Parathyroid adenoma (tissue), 2 donors: ENCODE results near the gene PPP1R1C.

Source experiments
- H2AFZ ChIP-seq: fragments of 300-600 bp; sonication (generic); one replicate; pipeline ENCODE4 v1.7.0; 2017; ENCODE audit warnings: antibody characterized with exemption, mild to moderate bottlenecking
- H3K27ac ChIP-seq: fragments of 300-600 bp; sonication (generic); one replicate; pipeline ENCODE4 v1.7.0; 2017
- H3K27me3 ChIP-seq: fragments of 300-600 bp; sonication (generic); one replicate; pipeline ENCODE4 v1.7.0; 2017; ENCODE audit warnings: low read length; ENCODE audit not compliant: control insufficient read depth, insufficient read depth
- H3K36me3 ChIP-seq: fragments of 300-600 bp; sonication (generic); one replicate; pipeline ENCODE4 v1.7.0; 2017; ENCODE audit warnings: low read length; ENCODE audit not compliant: control insufficient read depth, insufficient read depth
- H3K4me1 ChIP-seq: fragments of 300-600 bp; sonication (generic); one replicate; pipeline ENCODE4 v1.7.0; 2017; ENCODE audit warnings: control low read depth
- H3K4me2 ChIP-seq: fragments of 300-600 bp; sonication (generic); one replicate; pipeline ENCODE4 v1.7.0; 2017; ENCODE audit warnings: low read length
- H3K4me3 ChIP-seq: fragments of 300-600 bp; sonication (generic); one replicate; pipeline ENCODE4 v1.7.0; 2017; ENCODE audit warnings: low read depth, low read length
- H3K79me2 ChIP-seq: fragments of 300-600 bp; sonication (generic); one replicate; pipeline ENCODE4 v1.7.0; 2017; ENCODE audit warnings: control low read depth
- H3K9ac ChIP-seq: fragments of 300-600 bp; sonication (generic); one replicate; pipeline ENCODE4 v1.7.0; 2017; ENCODE audit warnings: mild to moderate bottlenecking
- H3K9me3 ChIP-seq: fragments of 300-600 bp; sonication (generic); one replicate; pipeline ENCODE4 v1.7.0; 2017; ENCODE audit warnings: low read length; ENCODE audit not compliant: control insufficient read depth
- TF ChIP-seq, protein P1 (sequence below): fragments of 300-600 bp; sonication (generic); IDR thresholded peaks from one replicate; pipeline ENCODE4 v1.7.0; 2017; ENCODE audit warnings: antibody characterized with exemption, mild to moderate bottlenecking
- donor health status: primary hyperparathyroidism.

The PPP1R1C gene

DNA sequence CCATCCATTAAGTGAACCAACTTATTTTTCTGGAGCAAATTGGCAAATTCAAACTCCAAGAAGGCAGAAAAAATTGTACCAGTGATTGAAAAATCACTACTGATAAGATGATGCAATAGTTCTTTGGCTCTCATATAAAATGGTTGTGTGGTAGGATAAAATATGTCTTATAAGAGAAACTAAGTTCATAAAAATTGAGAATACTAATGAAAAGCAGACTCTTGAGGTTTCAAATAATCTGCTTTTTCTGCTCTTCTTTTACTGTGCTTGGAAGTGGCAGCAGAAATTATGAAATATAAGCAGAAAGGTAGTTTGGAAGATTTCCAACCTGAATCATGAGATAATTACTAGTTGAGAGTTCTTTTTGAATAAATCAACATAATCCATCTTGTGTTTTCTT lies 61.9 kb downstream of the PPP1R1C start:
- no peak overlapping the region for H3K4me3 ChIP-seq
- no peaks in the 10 kb centered on the region for H3K36me3 ChIP-seq
- TF ChIP-seq, protein P1, sequence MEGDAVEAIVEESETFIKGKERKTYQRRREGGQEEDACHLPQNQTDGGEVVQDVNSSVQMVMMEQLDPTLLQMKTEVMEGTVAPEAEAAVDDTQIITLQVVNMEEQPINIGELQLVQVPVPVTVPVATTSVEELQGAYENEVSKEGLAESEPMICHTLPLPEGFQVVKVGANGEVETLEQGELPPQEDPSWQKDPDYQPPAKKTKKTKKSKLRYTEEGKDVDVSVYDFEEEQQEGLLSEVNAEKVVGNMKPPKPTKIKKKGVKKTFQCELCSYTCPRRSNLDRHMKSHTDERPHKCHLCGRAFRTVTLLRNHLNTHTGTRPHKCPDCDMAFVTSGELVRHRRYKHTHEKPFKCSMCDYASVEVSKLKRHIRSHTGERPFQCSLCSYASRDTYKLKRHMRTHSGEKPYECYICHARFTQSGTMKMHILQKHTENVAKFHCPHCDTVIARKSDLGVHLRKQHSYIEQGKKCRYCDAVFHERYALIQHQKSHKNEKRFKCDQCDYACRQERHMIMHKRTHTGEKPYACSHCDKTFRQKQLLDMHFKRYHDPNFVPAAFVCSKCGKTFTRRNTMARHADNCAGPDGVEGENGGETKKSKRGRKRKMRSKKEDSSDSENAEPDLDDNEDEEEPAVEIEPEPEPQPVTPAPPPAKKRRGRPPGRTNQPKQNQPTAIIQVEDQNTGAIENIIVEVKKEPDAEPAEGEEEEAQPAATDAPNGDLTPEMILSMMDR = no peak
- H3K9ac ChIP-seq = no peak overlapping the region
- no peaks in the 10 kb centered on the region for H3K27me3 ChIP-seq
- no peaks in the 10 kb centered on the region for H3K79me2 ChIP-seq
- H3K4me1 ChIP-seq = no peaks in the 10 kb centered on the region
- H3K9me3 ChIP-seq = no peaks in the 10 kb centered on the region
- H3K4me2 ChIP-seq = no peak overlapping the region
- H2AFZ ChIP-seq = no peak overlapping the region
- no peak overlapping the region for H3K27ac ChIP-seq

DNA sequence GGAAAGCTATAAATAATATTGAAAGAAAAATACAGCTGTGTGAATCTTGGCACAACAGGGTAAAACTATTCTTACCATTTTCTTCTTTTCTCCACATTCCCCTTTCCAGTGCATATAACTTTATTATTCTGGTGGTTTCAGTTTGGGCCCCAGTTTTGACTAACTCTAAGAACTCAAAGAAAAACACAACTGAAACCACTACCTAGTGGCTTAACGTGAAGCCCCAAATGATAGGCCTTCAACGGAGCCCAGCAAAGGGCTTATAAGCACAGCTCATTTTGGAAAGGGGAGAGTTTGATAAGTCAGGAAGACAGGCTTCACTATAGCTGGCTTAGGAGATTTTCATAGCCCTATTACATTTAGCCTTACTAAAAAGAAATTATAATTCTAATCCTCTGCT lies 62.4 kb downstream of the PPP1R1C start:
- H2AFZ ChIP-seq = no peak overlapping the region
- H3K4me3 ChIP-seq = no peak overlapping the region
- H3K9ac ChIP-seq = no peak overlapping the region
- TF ChIP-seq, protein P1 = no peak
- no peaks in the 10 kb centered on the region for H3K4me1 ChIP-seq
- no peak overlapping the region for H3K27ac ChIP-seq
- no peaks in the 10 kb centered on the region for H3K36me3 ChIP-seq
- H3K27me3 ChIP-seq = no peaks in the 10 kb centered on the region
- H3K4me2 ChIP-seq = no peak overlapping the region
- H3K9me3 ChIP-seq = no peaks in the 10 kb centered on the region
- H3K79me2 ChIP-seq = no peaks in the 10 kb centered on the region

DNA sequence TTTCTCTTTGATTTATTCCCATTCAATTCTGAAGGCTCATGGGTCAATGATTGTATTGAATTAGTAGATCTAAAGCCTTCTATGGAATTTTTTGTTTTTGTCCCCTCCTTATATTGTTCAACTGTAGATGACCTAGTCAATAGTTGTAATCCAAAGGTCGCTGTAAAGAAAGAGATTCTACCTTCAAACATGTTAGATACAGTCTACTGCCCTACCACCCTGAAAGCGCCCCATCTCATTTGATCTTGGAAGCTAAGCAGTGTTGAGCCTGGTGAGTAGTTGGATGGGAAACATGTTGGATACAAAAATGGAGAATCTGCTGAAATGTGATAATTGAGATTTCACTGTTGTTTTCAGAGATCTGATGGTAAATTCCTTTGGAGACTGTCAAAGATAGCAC lies 63.0 kb downstream of the PPP1R1C start:
- H3K9ac ChIP-seq = no peak overlapping the region
- H3K27me3 ChIP-seq = no peaks in the 10 kb centered on the region
- no peak overlapping the region for H3K27ac ChIP-seq
- no peaks in the 10 kb centered on the region for H3K36me3 ChIP-seq
- no peaks in the 10 kb centered on the region for H3K4me1 ChIP-seq
- no peak overlapping the region for H3K4me3 ChIP-seq
- no peaks in the 10 kb centered on the region for H3K9me3 ChIP-seq
- no peak overlapping the region for H2AFZ ChIP-seq
- TF ChIP-seq, protein P1 = no peak
- H3K79me2 ChIP-seq = no peaks in the 10 kb centered on the region
- H3K4me2 ChIP-seq = no peak overlapping the region

DNA sequence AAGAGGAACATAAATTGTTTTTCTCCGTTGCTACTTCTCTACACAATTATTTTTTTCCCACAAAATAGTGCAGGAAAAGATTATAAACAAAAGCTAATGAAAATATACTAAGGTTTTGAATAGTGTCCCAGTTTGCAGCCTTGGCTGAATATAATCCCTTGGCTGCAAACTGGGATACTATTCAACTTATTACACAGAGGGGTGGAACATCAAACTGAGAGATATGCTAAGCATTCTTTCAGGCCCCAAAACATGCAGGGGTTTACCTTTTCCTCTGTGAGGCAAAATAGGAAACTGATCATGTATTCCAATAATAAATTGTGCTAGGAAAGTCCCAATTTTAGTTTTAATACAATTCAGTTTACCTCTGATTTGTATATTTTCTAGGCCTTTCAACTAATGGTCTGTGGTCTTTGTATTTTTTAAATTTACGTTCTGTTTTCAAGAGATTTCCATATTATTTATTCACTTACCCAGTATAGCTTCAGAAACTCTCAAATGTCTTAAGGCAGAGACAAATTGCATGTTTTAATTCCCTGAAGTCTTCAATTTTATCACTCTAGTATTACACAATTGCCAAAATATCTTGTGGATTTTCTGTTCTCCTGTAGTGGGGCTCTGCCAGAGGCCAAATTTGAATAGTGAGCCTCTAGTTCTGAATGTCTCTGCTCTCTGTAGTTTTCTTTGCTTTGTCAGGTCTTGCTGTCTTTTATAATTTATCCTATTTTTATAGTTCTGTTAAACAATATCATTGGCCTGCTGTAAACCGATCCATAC lies 63.9 kb downstream of the PPP1R1C start:
- Histone ChIP-seq H3K4me1 (no peaks in the 10 kb centered on the region), H3K79me2 (no peaks in the 10 kb centered on the region), H3K4me2 (no peak overlapping the region), H3K9ac (no peak overlapping the region), H3K27me3 (no peaks in the 10 kb centered on the region), H3K36me3 (no peaks in the 10 kb centered on the region), H3K9me3 (no peaks in the 10 kb centered on the region), H2AFZ (no peak overlapping the region), H3K4me3 (no peak overlapping the region), H3K27ac (no peak overlapping the region)
- TF ChIP-seq, protein P1 = no peak
